Transverse colon (tissue), 3 donors: ENCODE results near the gene RPTOR.

ENCODE experiments used
- CTCF ChIP-seq, 5 experiments: fragments of 200-600 bp in 3 of 5; fragments of 450-650 bp in 2 of 5; sonication (generic) in 3 of 5; IDR thresholded peaks; 1 replicate in 2 of 5; 2 replicates in 3 of 5; pipeline ENCODE4 v1.5.1; 2016 to 2017; ENCODE audit warnings: antibody characterized with exemption in 5 of 5, inconsistent platforms in 3 of 5, mild to moderate bottlenecking in 2 of 5, moderate library complexity in 1 of 5
- POLR2A ChIP-seq: fragments of 450-650 bp; IDR thresholded peaks from one replicate; pipeline ENCODE4 v1.6.1; 2016; ENCODE audit warnings: antibody characterized with exemption, mild to moderate bottlenecking, moderate library complexity

DNA sequence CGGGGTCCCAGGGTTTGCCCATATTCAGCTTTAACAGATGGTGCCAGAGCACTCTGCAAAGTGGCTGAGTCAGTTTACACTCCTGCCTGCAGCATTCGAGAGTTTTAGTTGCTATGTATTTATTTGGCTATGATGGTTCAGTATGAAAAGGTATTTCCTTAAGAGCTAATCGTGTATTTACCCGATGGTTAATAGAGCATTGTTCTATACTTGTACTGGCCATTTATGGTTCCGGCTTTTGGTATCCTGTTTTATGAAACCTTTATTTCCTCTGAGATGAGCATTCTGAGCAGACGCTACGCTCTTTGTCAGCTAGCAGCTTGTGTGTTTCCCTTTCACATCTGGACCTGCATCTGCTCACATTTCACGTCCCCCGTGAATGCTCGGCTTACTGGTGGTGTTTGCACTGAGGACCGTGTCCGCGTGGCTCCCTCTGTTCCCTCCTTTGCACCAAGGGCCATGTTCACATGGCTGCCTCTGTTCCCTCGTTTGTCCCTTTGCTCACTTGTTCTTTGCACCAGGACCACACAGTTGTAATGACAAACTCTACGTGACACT is 297.9 kb downstream of the RPTOR start:
- TF ChIP-seq CTCF (IDR thresholded peaks at IDR 0.05) (no peak), POLR2A (no peak)
